Left lobe of liver (tissue), 2 donors: Measurements from ENCODE around the gene DNAH11. TPM values are rescaled to one million over a fixed set of nuclear protein-coding genes. Genes with fewer than 3 reads are reported as not detected.
"Not testable (repeated sequence)": the region's sequence is repeated elsewhere in the genome, so short reads cannot be mapped to it uniquely, and the experiment has no call there.

Experiments used
- ATAC-seq: fragments of 200-7000 bp; cut with Tn5 transposase; one replicate; pipeline ENCODE4 v1.9.1; 2020; ENCODE audit warnings: mild to moderate bottlenecking, moderate library complexity
- DNase-seq: peaks from one replicate; pipeline ENCODE4 v3.0.0-alpha.2; 2020; ENCODE audit warnings: low spot score
- total RNA-seq: library from RNA; stranded (reverse); gene quantifications from one replicate; pipeline ENCODE4 v1.2.1, GENCODE V29; 2021
- donor health status: DM: no; HTN: no; CAD: no; lungs with moderate emphysema.
- donor health status: DM: no; HTN: yes; CAD: no.

The DNAH11 gene
- total RNA-seq, 1 donor from 2014 or later = 1.7 TPM

DNA sequence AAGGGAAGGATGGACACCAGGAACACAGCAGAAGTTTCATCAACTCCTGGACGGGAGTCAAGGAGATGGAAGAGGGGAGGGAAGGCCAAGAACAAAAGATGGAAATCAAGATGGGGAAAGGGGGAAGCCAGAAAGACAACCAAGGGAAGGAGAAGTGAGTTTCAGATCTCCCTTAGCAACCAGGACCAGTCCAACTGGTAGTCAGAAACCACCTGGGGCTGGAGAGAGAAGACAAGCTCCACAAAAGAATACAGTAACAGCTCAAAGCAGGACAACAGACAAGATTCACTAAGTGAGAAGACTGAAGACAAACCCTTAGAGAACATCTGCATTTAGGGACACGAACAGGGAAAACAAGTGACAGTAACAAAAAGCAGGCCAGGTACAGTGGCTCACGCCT, 372.3 kb downstream of the DNAH11 start:
- ATAC-seq (no peak), DNase-seq (no peak)

GRCh38 chr7:21916176-21916575, 373.3 kb downstream of the DNAH11 start:
- no peak for ATAC-seq
- DNase-seq = no peak

GRCh38 chr7:21916629-21917028, 373.8 kb downstream of the DNAH11 start:
- no peak for ATAC-seq
- no peak for DNase-seq

- ATAC-seq = no peak
- no peak for DNase-seq
These were observed 375.4 kb downstream of the DNAH11 start for GRCh38 chr7:21918216-21918615.

DNA sequence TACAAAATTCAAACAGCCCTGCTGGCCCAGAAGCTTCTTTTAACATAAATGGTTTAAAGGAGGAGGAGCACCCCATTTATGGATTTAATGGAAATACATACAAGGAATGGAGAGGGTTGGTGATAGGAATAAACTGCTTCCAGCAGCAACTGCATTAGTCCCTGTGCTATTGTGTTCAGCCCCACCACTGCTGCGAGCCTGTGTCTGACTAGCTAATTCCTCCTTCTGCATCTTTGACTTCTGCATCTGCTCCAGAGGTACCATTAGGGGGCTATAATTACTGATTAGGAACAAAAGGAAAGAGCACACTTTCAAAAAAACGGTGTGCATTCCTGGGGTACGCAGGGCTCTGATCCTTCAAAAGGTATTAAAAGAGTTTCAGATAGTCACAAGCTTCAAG, 378.1 kb downstream of the DNAH11 start:
- DNase-seq = no peak
- ATAC-seq = no peak

DNA sequence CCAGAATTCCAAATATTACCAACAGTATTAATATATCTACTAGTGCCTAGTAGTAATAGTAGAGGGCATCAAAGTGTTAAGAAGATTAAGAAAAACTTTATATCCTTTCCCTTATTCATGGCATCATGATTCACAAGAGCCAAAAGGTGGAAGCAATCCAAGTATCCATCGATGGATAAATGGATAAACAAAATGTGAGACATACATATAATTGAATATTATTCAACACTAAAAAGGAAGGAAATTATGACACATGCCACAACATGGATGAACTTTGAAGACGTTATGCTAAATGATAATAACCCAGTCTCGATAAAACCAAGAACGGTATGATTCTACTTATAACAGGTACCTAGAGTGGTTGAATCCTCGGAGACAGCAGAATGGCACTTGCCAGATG, 379.8 kb downstream of the DNAH11 start:
- ATAC-seq (no peak), DNase-seq (no peak)

DNA sequence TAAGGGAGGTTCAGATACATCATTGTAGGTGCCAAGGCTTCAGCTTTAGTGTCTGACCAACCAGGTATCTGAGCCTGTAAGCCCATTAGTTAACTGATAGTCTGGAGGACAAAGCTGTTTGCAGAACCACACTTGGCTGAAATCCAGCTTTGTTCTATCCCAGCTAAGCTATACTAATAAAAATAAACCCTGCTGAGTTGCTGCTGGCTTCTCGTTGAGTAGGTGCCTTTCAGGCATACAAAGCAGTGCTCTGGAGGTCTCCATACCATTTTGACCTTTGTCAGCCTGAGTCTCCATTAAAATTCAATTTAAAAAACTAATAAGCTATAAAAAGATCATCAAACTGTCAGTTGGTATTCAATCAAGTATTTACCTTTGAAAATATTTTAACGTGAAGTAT, 380.8 kb downstream of the DNAH11 start:
- ATAC-seq (no peak), DNase-seq (no peak)

DNA sequence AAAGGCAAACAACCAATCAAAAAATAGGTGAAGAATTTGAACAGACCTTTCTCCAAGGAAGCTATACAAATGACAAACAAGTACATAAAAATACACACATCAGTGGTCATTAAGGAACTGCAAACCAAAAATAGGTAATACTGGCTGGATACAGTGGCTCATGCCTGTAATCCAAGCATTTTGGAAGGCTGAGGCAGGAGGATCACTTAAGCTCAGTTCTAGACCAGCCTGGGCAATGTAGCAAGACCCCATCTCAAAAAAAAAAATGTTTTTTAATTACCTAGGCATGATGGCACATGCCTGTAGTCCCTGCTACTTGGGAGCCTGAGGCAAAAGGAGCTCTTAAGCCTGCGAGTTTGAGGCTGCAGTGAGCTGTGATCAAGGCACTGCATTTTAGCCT, 383.6 kb downstream of the DNAH11 start:
- DNase-seq (no peak), ATAC-seq (no peak)

GRCh38 chr7:21927693-21928092, 384.9 kb downstream of the DNAH11 start:
- DNase-seq (no peak), ATAC-seq (no peak)

- DNase-seq, ATAC-seq: not testable (repeated sequence)
These were observed 390.5 kb downstream of the DNAH11 start for GRCh38 chr7:21933293-21933692.

DNA sequence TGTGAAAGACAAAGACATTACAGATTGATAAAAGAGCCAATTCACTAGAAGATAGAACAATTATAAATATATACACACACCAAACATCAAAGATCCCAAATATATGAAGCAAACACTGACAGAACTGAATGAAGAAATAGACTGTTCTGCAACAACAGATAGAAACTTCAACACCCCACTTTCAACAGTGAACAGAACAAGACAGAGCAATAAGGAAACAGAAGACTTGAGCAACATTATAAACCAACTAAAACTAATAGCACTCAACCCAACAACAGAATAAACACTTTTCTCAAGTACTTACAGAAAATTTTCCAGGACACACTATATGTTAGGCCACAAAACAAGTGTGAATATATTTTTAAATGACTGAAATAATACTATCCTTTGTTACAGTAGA, 392.0 kb downstream of the DNAH11 start:
- ATAC-seq (no peak), DNase-seq (no peak)

- DNase-seq (no peak), ATAC-seq (no peak)
These were observed 395.6 kb downstream of the DNAH11 start for GRCh38 chr7:21938463-21938862.

- ATAC-seq = no peak
- DNase-seq = no peak
These were observed 396.5 kb downstream of the DNAH11 start for GRCh38 chr7:21939136-21939857.

DNA sequence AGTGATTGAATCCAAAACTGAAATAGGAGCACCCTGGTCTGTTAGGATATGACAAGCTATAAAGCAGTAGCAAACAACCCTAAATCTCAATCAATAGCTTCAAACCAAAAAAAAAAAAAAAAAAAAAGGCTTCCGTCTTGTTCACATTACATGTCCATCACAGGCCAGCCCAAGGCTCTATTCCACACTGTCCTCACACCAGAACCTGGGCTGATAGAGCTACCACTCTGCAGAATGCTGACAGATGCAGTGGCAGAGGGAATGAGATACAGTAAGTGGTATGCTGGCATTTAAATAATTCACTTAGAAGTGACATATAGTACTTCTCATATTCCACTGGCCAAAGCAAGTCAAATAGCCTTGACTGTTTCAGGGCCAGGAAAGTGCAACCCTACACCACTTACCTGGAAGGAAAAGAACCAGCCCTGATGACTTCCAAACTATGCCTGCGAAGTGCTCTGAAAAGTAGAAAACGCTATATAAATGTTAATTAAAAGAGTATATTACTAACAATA, 397.1 kb downstream of the DNAH11 start:
- ATAC-seq (no peak), DNase-seq (no peak)

- ATAC-seq (no peak), DNase-seq (no peak)
These were observed 398.8 kb downstream of the DNAH11 start for GRCh38 chr7:21941611-21942141.

GRCh38 chr7:21942955-21943354, 400.1 kb downstream of the DNAH11 start:
- DNase-seq (no peak), ATAC-seq (no peak)

DNA sequence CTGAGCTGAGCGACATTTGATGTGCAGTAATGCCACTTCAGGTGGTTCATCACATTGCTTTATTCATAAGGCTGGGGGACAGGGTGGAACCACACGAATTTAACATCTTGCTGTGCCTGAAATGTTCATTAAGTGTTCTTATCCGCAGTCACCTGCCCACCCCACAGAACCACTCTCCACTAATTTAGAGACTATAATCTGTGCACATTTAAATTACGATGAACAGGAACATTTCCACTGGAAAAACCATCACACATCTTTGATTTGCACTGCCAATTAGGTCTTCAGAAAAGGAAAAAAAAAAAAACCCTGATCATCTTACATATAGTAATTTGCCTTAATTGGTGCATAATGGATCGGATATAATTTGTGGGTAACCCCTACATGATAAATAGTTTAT, 400.6 kb downstream of the DNAH11 start:
- ATAC-seq = no peak
- no peak for DNase-seq

- ATAC-seq (peak; percentile 67), DNase-seq (peak; percentile 88)
These were observed 402.0 kb downstream of the DNAH11 start for GRCh38 chr7:21944616-21945453.

DNA sequence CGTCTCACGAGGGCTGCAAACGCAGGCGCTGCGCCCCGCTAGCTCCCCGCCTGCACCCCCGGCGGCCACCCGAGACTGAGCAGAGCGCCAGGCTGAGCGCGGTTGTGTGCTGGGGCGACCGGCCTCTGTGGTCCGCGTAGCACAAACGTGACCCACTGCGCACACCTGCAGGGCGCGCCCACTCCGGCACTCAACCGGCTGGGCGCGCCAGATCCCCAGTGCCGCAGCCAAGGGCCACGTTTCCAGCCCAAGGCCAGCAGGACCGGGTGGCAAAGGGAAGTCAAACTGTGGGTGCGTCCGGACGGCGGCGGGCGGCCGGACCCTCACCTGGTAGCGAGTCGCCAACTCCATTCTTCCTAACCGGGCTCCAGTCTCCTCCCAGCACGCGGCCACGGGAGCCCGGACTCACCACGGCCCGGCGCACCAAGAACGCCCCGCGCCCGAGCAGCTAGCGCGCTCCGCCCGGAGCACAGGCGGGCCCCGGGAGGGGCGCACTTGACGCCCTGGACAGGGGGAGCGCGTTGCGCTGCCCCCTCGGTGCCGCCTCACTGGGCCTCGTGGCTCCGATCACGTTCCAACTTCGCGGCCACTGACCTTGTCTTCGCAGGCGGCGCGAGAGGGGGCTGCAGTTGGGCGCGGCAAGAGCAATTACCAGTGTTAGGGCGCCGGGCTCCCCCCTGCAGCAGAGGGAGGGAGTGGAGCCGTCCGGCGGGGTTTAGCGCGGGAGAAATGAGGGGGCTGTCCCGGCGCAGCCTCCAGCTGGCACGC, 402.8 kb downstream of the DNAH11 start, which contains the start of gene CDCA7L:
Gene CDCA7L, minus strand, starts transcription at position 446 of the 768 bp plus-strand sequence. Its CDS starts 95 bp downstream, at position 351.
- DNase-seq (peak; percentile 93), ATAC-seq (peak; percentile 93)

GRCh38 chr7:21946222-21946709, 403.4 kb downstream of the DNAH11 start:
- ATAC-seq (no peak), DNase-seq (no peak)

DNA sequence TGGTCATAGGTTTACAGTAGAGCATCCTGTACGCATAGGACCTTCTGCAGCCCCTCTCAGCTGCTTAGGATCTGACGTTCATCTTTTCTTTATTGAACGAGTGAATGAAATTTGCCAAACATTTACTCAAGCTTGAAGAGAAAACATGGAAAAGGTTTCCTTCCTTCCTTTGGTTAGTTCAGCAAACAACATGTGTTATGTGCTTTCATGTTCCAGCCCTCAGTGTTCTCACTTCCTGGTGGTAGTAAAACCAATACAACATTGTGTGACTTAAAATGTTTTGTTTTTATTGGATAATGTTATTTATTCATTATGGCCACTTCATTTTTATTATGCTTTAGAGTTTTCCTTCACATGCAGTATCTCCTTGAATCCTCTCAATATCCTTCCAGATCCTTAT, 404.2 kb downstream of the DNAH11 start:
- no peak for ATAC-seq
- no peak for DNase-seq
